ENCODE results near the gene KCNH4. TPM values are rescaled to one million over a fixed set of nuclear protein-coding genes. Genes with fewer than 3 reads are reported as not detected.

KCNH4 gene
- total RNA-seq, 1 experiment from 2014 or later: not detected

GRCh38 chr17:42203354-42203753 is 22.4 kb upstream of the KCNH4 start:
- H3K27ac ChIP-seq (ENCODE audit: low read depth, low read length): no peak overlapping the region
- H3K9me3 ChIP-seq (ENCODE audit: control insufficient read depth in 1 of 2, insufficient read depth in 1 of 2, low read depth in 1 of 2, low read length in 2 of 2): no peaks in the 10 kb centered on the region
- ChIA-PET CTCF (no interaction called here), POLR2A (no interaction called here), RAD21 (ENCODE audit: low non-redundant PET in 1 of 2, low total read pairs in 2 of 2, uncharacterized antibody in 2 of 2, unreplicated experiment in 2 of 2) (no interaction called here)
- H3K79me2 ChIP-seq (ENCODE audit: insufficient read depth, low read length): no peaks in the 10 kb centered on the region
- no peak overlapping the region for H3K4me3 ChIP-seq (replicated peaks in 1 of 2; ENCODE audit: low read depth in 1 of 2, low read length in 2 of 2)
- TF ChIP-seq CTCF (IDR thresholded peaks at IDR 0.05 in 2 of 3, conservative IDR thresholded peaks at IDR 0.05 in 1 of 3; ENCODE audit: borderline replicate concordance in 1 of 3, insufficient read depth in 1 of 3, low read depth in 2 of 3, low read length in 2 of 3) (no peak), SIN3A (IDR thresholded peaks at IDR 0.05; ENCODE audit: low read depth) (no peak), CEBPB (IDR thresholded peaks at IDR 0.05; ENCODE audit: low read depth) (no peak), TCF7L2 (IDR thresholded peaks at IDR 0.05; ENCODE audit: borderline replicate concordance, extremely low read depth, insufficient read depth, insufficient read length) (no peak), MAX (IDR thresholded peaks at IDR 0.05) (no peak), ELF1 (IDR thresholded peaks at IDR 0.05; ENCODE audit: borderline replicate concordance, low read depth) (no peak), ATF3 (IDR thresholded peaks at IDR 0.05) (no peak), ZNF274 (IDR thresholded peaks at IDR 0.05; ENCODE audit: low read depth, low read length) (no peak), ZFX (IDR thresholded peaks at IDR 0.05) (no peak), SRF (IDR thresholded peaks at IDR 0.05; ENCODE audit: low read depth) (no peak), POLR2AphosphoS5 (IDR thresholded peaks at IDR 0.05; ENCODE audit: low read depth, low read length) (no peak), EZH2phosphoT487 (IDR thresholded peaks at IDR 0.05; ENCODE audit: borderline replicate concordance) (no peak), RAD21 (IDR thresholded peaks at IDR 0.05; ENCODE audit: low read depth) (no peak), SP1 (IDR thresholded peaks at IDR 0.05; ENCODE audit: low read depth) (no peak)
- H3K36me3 ChIP-seq (ENCODE audit: control insufficient read depth in 1 of 2, insufficient read depth in 2 of 2, low read length in 2 of 2): no peaks in the 10 kb centered on the region
- no peaks in the 10 kb centered on the region for H3K4me1 ChIP-seq (ENCODE audit: control insufficient read depth in 1 of 2, insufficient read depth in 2 of 2, low read length in 2 of 2)
- no TSS peak for BruUV-seq (replicated peaks)
- intact Hi-C loops (cut with micrococcal nuclease): no loop called here
- H2AFZ ChIP-seq (ENCODE audit: low read depth, low read length, poor library complexity, severe bottlenecking): no peak overlapping the region
- no peaks in the 10 kb centered on the region for H3K27me3 ChIP-seq (ENCODE audit: insufficient read depth, low read length)
- H3K4me2 ChIP-seq (ENCODE audit: low read length): no peak overlapping the region
- ATAC-seq (no peak), DNase-seq (ENCODE audit: low read depth, low spot score) (no peak)
- no peaks in the 10 kb centered on the region for H3K9me2 ChIP-seq (ENCODE audit: insufficient read depth)
- H3K9ac ChIP-seq (ENCODE audit: low read length): no peak overlapping the region
- no peaks in the 10 kb centered on the region for H4K20me1 ChIP-seq (ENCODE audit: insufficient read depth)

Measured in HCT116 (cell line).